ENCODE data around the gene TBRG1.
A peak's percentile ranks its signal among the peaks of the same experiment; 100 is the strongest.

TBRG1 gene

GRCh38 chr11:124612567-124613246 lies 10.0 kb upstream of the TBRG1 start:
- no peak for TF ChIP-seq CREB1 (IDR thresholded peaks at IDR 0.05; ENCODE audit: low read depth)
- peak; percentile 57; the same call in 1 of the 2 replicates for TF ChIP-seq REST (IDR thresholded peaks at IDR 0.05; ENCODE audit: low read depth)

GRCh38 chr11:124618863-124619262 lies 3.8 kb upstream of the TBRG1 start:
- TF ChIP-seq, protein P1, sequence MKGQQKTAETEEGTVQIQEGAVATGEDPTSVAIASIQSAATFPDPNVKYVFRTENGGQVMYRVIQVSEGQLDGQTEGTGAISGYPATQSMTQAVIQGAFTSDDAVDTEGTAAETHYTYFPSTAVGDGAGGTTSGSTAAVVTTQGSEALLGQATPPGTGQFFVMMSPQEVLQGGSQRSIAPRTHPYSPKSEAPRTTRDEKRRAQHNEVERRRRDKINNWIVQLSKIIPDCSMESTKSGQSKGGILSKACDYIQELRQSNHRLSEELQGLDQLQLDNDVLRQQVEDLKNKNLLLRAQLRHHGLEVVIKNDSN (IDR thresholded peaks at IDR 0.05) = no peak
- no peak for TF ChIP-seq YY1 (IDR thresholded peaks at IDR 0.05; ENCODE audit: low read depth)
- TF ChIP-seq FOXM1 (IDR thresholded peaks at IDR 0.05; ENCODE audit: borderline replicate concordance, low read depth) = no peak
- no peak for TF ChIP-seq ZBTB7A (IDR thresholded peaks at IDR 0.05; ENCODE audit: low read depth)
- no peak for TF ChIP-seq CREB1 (IDR thresholded peaks at IDR 0.05; ENCODE audit: low read depth)
- no peak for TF ChIP-seq TEAD4 (IDR thresholded peaks at IDR 0.05)
- no peak for TF ChIP-seq TAF1 (IDR thresholded peaks at IDR 0.05; ENCODE audit: low read depth)
- no peak for TF ChIP-seq EGR1 (IDR thresholded peaks at IDR 0.05)
- TF ChIP-seq NFIC (IDR thresholded peaks at IDR 0.05) = no peak

GRCh38 chr11:124623861-124624525 lies 1.3 kb downstream of the TBRG1 start:
- no peak for TF ChIP-seq REST (IDR thresholded peaks at IDR 0.05; ENCODE audit: low read depth)
- TF ChIP-seq CEBPB (IDR thresholded peaks at IDR 0.05) = no peak
- TF ChIP-seq TEAD4 (IDR thresholded peaks at IDR 0.05) = no peak
- TF ChIP-seq, protein P1 (IDR thresholded peaks at IDR 0.05) = no peak
- TF ChIP-seq NFIC (IDR thresholded peaks at IDR 0.05) = no peak
- no peak for TF ChIP-seq MAX (IDR thresholded peaks at IDR 0.05)
- TF ChIP-seq RAD21 (IDR thresholded peaks at IDR 0.05; ENCODE audit: low read depth) = no peak

- TF ChIP-seq TAF1 (IDR thresholded peaks at IDR 0.05; ENCODE audit: low read depth) (no peak), FOXM1 (IDR thresholded peaks at IDR 0.05; ENCODE audit: borderline replicate concordance, low read depth) (no peak), TEAD4 (IDR thresholded peaks at IDR 0.05) (no peak), NFIC (IDR thresholded peaks at IDR 0.05) (no peak), EP300 (IDR thresholded peaks at IDR 0.05; ENCODE audit: borderline replicate concordance) (no peak), CEBPB (IDR thresholded peaks at IDR 0.05) (no peak), MAX (IDR thresholded peaks at IDR 0.05) (no peak), EGR1 (IDR thresholded peaks at IDR 0.05) (no peak), REST (IDR thresholded peaks at IDR 0.05; ENCODE audit: low read depth) (no peak), YY1 (IDR thresholded peaks at IDR 0.05; ENCODE audit: low read depth) (no peak), TCF12 (IDR thresholded peaks at IDR 0.05; ENCODE audit: low read depth) (no peak), ZBTB7A (IDR thresholded peaks at IDR 0.05; ENCODE audit: low read depth) (no peak), CREB1 (IDR thresholded peaks at IDR 0.05; ENCODE audit: low read depth) (no peak)
- TF ChIP-seq, protein P1 (IDR thresholded peaks at IDR 0.05) = no peak
Observed at GRCh38 chr11:124625504-124626168, 3.0 kb downstream of the TBRG1 start.
